ENCODE data around the gene MYCT1. TPM values are rescaled to one million over a fixed set of nuclear protein-coding genes. Genes with fewer than 3 reads are reported as not detected.
"Not testable (repeated sequence)": the region's sequence is repeated elsewhere in the genome, so short reads cannot be mapped to it uniquely, and the experiment has no call there.

Gene MYCT1
- total and polyA plus RNA-seq, 4 donors, result 3.6 to 9.1 (median 4.3) TPM

GRCh38 chr6:152701863-152702401 is 4.2 kb downstream of the MYCT1 start:
- no peak overlapping the region for H3K9ac ChIP-seq (ENCODE audit: low read depth in 1 of 2, low read length in 2 of 2)
- DNase-seq (ENCODE audit: low spot score), result no peak
- no peaks in the 10 kb centered on the region for H3K36me3 ChIP-seq (ENCODE audit: control insufficient read depth in 4 of 4, insufficient read depth in 3 of 4, low read depth in 1 of 4, low read length in 3 of 4)
- WGBS, result 49% methylated on average over 4 of the region's 4 CpGs
- no peak for TF ChIP-seq RXRA (IDR thresholded peaks at IDR 0.05)
- no peak for TF ChIP-seq YY1 (IDR thresholded peaks at IDR 0.05)
- TF ChIP-seq GABPA (IDR thresholded peaks at IDR 0.05 in 1 of 2, conservative IDR thresholded peaks at IDR 0.05 in 1 of 2), result no peak
- H3K27ac ChIP-seq (ENCODE audit: low read depth in 1 of 2, low read length in 2 of 2), result no peak overlapping the region
- H3K4me1 ChIP-seq (ENCODE audit: control insufficient read depth in 4 of 4, insufficient read depth in 4 of 4, low read length in 3 of 4), result no peaks in the 10 kb centered on the region
- H3K4me3 ChIP-seq (ENCODE audit: low read depth in 1 of 3, low read length in 3 of 3), result no peak overlapping the region
- H3K27me3 ChIP-seq (ENCODE audit: control insufficient read depth in 4 of 4, insufficient read depth in 4 of 4, low read length in 3 of 4), result no peaks in the 10 kb centered on the region
- no peaks in the 10 kb centered on the region for H3K9me3 ChIP-seq (ENCODE audit: control insufficient read depth in 4 of 4, low read length in 3 of 4)

- H3K9ac ChIP-seq (ENCODE audit: low read depth in 1 of 2, low read length in 2 of 2); H3K27me3 ChIP-seq (ENCODE audit: control insufficient read depth in 4 of 4, insufficient read depth in 4 of 4, low read length in 3 of 4); H3K27ac ChIP-seq (ENCODE audit: low read depth in 1 of 2, low read length in 2 of 2); H3K4me1 ChIP-seq (ENCODE audit: control insufficient read depth in 4 of 4, insufficient read depth in 4 of 4, low read length in 3 of 4); H3K9me3 ChIP-seq (ENCODE audit: control insufficient read depth in 4 of 4, low read length in 3 of 4); H3K4me3 ChIP-seq (ENCODE audit: low read depth in 1 of 3, low read length in 3 of 3); H3K36me3 ChIP-seq (ENCODE audit: control insufficient read depth in 4 of 4, insufficient read depth in 3 of 4, low read depth in 1 of 4, low read length in 3 of 4); DNase-seq (ENCODE audit: low spot score): not testable (repeated sequence)
These were observed 6.1 kb downstream of the MYCT1 start for GRCh38 chr6:152703750-152704149.

GRCh38 chr6:152705327-152705726 is 7.6 kb downstream of the MYCT1 start:
- 76% methylated on average over 2 of the region's 2 CpGs for WGBS
- no peak overlapping the region for H3K9ac ChIP-seq (ENCODE audit: low read depth in 1 of 2, low read length in 2 of 2)
- H3K27me3 ChIP-seq (ENCODE audit: control insufficient read depth in 4 of 4, insufficient read depth in 4 of 4, low read length in 3 of 4), result no peaks in the 10 kb centered on the region
- H3K9me3 ChIP-seq (ENCODE audit: control insufficient read depth in 4 of 4, low read length in 3 of 4), result peaks cover 0 to 7% (median 0%) of the 10 kb centered on the region in 4 donors
- H3K36me3 ChIP-seq (ENCODE audit: control insufficient read depth in 4 of 4, insufficient read depth in 3 of 4, low read depth in 1 of 4, low read length in 3 of 4), result no peaks in the 10 kb centered on the region
- H3K4me1 ChIP-seq (ENCODE audit: control insufficient read depth in 4 of 4, insufficient read depth in 4 of 4, low read length in 3 of 4), result no peaks in the 10 kb centered on the region
- DNase-seq (ENCODE audit: low spot score), result no peak
- no peak overlapping the region for H3K27ac ChIP-seq (ENCODE audit: low read depth in 1 of 2, low read length in 2 of 2)
- TF ChIP-seq JUND (IDR thresholded peaks at IDR 0.05) (no peak), FOXA2 (IDR thresholded peaks at IDR 0.05) (no peak), GABPA (IDR thresholded peaks at IDR 0.05 in 1 of 2, conservative IDR thresholded peaks at IDR 0.05 in 1 of 2) (no peak), MAX (IDR thresholded peaks at IDR 0.05) (no peak), EGR1 (IDR thresholded peaks at IDR 0.05; ENCODE audit: low read depth in 2 of 2) (no peak), ATF3 (IDR thresholded peaks at IDR 0.05) (no peak), FOXA1 (IDR thresholded peaks at IDR 0.05) (no peak), RXRA (IDR thresholded peaks at IDR 0.05) (no peak), RAD21 (IDR thresholded peaks at IDR 0.05) (no peak)
- H3K4me3 ChIP-seq (ENCODE audit: low read depth in 1 of 3, low read length in 3 of 3), result no peak overlapping the region

GRCh38 chr6:152716322-152716721 is 18.6 kb downstream of the MYCT1 start:
- no peaks in the 10 kb centered on the region for H3K9me3 ChIP-seq (ENCODE audit: control insufficient read depth in 4 of 4, low read length in 3 of 4)
- no peak for TF ChIP-seq TAF1 (conservative IDR thresholded peaks at IDR 0.05)
- no peak for TF ChIP-seq NR2F2 (IDR thresholded peaks at IDR 0.05)
- TF ChIP-seq REST (IDR thresholded peaks at IDR 0.05), result no peak
- H3K4me3 ChIP-seq (ENCODE audit: low read depth in 1 of 3, low read length in 3 of 3), result no peak overlapping the region
- no peaks in the 10 kb centered on the region for H3K27me3 ChIP-seq (ENCODE audit: control insufficient read depth in 4 of 4, insufficient read depth in 4 of 4, low read length in 3 of 4)
- no peak for DNase-seq (ENCODE audit: low spot score)
- H3K4me1 ChIP-seq (ENCODE audit: control insufficient read depth in 4 of 4, insufficient read depth in 4 of 4, low read length in 3 of 4), result no peaks in the 10 kb centered on the region
- H3K36me3 ChIP-seq (ENCODE audit: control insufficient read depth in 4 of 4, insufficient read depth in 3 of 4, low read depth in 1 of 4, low read length in 3 of 4), result no peaks in the 10 kb centered on the region
- no peak overlapping the region for H3K9ac ChIP-seq (ENCODE audit: low read depth in 1 of 2, low read length in 2 of 2)
- 45% methylated on average over 3 of the region's 3 CpGs for WGBS
- no peak overlapping the region for H3K27ac ChIP-seq (ENCODE audit: low read depth in 1 of 2, low read length in 2 of 2)

Measured in liver (tissue), 9 donors.